HG03066 (cell line): Measurements from ENCODE around the gene DLGAP1.
"Not testable (repeated sequence)": the region's sequence is repeated elsewhere in the genome, so short reads cannot be mapped to it uniquely, and the experiment has no call there.

ENCODE experiments used
- ATAC-seq: cut with Tn5 transposase; IDR thresholded peaks from one replicate; pipeline ENCODE4 v1.9.1; 2021; ENCODE audit warnings: low read depth; ENCODE audit not compliant: unreplicated experiment

Gene DLGAP1

GRCh38 chr18:3652380-3653262 lies 802.5 kb downstream of the DLGAP1 start:
- no peak for ATAC-seq

DNA sequence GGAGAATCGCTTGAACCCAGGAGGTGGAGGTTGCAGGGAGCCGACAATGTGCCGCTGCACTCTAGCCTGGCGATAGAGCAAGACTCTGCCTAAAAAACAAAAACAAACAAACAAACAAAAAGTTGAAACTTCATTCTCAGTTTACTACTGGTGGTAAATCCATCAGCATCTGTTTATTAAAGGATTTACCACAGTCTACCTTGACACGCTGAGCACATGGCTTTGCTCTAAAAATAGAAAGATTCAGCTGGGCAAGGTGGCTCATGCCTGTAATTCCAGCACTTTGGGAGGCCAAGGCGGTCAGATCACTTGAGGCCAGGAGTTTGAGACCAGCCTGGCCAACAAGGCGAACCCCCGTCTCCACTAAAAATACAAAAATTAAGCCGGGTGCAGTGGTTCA lies 803.8 kb downstream of the DLGAP1 start:
- no peak for ATAC-seq

- ATAC-seq: not testable (repeated sequence)
These were observed 804.5 kb downstream of the DLGAP1 start for GRCh38 chr18:3650521-3651042.

- no peak for ATAC-seq
These were observed 805.3 kb downstream of the DLGAP1 start for GRCh38 chr18:3649633-3650426.

- ATAC-seq: no peak
These were observed 805.9 kb downstream of the DLGAP1 start for GRCh38 chr18:3649135-3649632.

GRCh38 chr18:3648641-3649040 lies 806.5 kb downstream of the DLGAP1 start:
- ATAC-seq: no peak

GRCh38 chr18:3648200-3648599 lies 806.9 kb downstream of the DLGAP1 start:
- ATAC-seq: no peak

GRCh38 chr18:3647636-3648035 lies 807.5 kb downstream of the DLGAP1 start:
- ATAC-seq: no peak

DNA sequence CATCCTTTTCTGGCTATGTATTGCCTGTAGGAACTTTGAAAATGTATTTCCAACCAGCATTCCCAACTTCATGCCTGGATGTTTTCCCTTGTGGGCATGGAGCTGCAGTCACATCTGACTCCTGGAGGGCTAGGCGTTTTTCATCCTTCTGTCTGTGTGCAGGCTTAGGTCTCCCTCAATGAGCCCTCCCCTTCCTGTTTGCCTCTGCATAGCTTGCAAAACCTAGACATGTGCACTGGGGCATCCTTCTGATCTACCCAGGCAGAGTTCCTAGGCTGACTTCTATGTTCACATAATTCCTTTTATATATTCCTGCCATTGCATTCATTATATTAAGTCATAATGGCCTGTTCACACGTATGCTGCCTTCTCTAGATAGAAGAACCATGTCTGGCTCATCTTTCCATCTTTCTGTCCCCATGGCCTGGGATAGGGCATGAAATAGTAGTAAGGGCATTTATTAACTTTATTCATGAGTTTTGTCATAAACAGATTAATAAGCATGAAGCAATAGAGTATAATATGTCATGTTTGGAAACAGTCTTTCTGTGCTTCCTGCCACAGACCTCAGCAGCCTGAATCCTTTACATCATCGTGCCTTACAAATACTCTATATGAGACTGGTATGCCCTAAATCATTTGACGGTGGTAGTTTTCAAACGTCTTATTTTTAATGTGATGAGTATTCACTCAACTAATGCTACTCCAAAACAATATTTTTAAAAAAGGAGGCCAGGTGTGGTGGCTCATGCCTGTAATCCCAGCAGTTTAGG lies 809.5 kb downstream of the DLGAP1 start:
- ATAC-seq: no peak

GRCh38 chr18:3634250-3634939 lies 820.7 kb downstream of the DLGAP1 start:
- ATAC-seq: no peak

DNA sequence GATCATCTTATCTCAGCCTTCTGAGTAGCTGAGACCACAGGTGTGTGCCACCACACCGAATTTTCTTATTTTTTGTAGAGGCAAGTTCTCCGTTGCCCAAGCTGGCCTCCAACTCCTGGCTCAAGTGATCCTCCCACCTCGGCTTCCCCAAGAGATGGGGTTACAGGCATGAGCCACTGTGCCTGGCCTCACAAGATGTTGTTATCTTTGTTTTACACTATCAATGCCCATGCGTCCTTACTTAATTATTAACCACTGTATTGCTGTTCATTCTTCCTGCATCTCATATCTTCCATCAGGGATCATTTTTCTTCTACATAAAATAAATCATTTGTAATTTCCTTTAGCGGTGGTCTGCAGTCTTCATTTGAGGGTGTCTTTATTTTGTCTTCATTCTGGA lies 823.2 kb downstream of the DLGAP1 start:
- ATAC-seq: no peak

DNA sequence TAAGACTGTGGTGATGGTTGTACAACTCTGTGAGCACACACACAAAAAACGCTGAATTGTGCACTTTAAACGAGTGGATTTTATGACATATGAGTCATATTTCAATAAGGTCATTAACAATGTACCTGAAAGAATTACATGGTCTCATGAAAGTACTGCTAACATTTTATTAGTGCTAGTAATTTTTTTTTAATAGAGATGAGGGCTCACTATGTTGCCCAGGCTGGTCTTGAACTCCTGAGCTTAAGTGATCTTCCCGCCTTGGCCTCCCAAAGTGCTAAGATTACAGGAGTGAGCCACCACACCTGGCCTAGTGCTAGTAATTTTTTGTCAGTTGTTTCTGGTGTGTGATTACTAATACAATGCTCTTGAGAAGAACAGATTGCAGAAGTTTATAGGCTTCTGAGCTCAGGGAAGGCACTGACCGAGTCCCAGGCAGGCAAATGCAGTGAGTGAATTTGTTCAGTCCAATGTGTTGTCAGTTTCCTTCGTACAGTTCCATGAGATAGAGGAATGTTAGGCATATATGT lies 828.1 kb downstream of the DLGAP1 start:
- no peak for ATAC-seq

- no peak for ATAC-seq
These were observed 829.4 kb downstream of the DLGAP1 start for GRCh38 chr18:3625742-3626091.

- ATAC-seq: no peak
These were observed 830.0 kb downstream of the DLGAP1 start for GRCh38 chr18:3624935-3625741.

DNA sequence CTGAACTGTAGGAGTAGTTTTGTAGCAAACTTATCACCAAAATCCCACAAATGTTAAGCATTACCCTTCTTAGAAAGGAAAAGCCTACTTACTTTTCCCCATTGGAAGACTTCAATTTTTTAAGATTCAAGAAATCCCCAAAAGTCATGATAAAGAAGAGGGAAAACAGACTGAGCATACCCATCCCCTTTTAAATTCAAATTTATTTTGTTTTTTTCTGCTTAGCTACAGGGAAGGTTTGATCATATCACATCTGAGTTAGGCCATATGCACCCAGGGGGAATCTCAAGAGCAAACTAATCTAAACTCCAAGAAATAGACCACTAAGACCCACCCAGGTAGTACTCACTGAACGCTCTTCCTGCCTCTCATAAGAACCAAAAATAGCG lies 830.6 kb downstream of the DLGAP1 start:
- ATAC-seq: no peak

DNA sequence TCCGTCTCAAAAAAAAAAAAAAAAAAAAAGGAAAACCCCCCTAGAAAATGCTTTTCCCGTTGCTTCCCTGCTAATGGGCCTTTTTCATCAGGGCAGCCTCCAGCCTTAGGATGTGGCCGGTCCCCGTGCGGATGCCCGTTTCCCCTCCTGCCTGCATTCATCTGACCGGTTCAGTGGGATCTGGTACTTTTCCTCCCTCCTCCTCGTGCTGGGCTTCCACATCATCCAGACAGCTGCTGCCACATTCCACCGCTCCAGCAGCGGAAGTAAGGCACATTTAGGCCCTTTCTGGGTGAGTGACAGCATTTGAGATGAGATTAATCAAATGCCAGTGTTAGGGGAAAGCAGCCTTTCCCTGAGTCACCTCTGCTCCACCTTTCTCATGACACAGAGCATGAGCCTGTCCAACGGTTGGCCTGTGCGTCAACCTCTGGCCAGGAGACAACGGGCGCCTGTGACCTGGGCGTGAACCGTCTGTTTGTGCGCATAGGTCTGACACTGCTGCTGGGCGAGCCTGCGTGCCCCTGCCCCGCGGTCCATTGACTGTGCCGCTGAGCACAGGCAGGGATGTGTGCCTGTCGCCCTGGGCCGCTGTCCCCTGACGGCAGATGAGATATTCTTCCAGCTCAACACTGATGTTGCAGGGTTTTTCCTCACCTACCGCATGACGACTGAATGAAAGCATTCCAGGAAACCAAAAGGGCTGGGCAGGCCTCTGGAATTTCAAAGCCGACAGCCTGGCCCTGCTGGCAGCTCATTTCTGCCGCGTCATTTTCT lies 831.1 kb downstream of the DLGAP1 start:
- ATAC-seq: no peak

GRCh38 chr18:3620146-3621119 lies 834.7 kb downstream of the DLGAP1 start:
- ATAC-seq: no peak
